Endothelial cell of umbilical vein (primary cell): Measurements from ENCODE around the gene ABTB2. TPM values are rescaled to one million over a fixed set of nuclear protein-coding genes. Genes with fewer than 3 reads are reported as not detected.

ENCODE experiments used
- BruUV-seq: library from RNA; stranded (reverse); fragments of 400-500 nt; replicated peaks from 2 replicates; lab custom pipeline; 2021; lab: Mats Ljungman, UMichigan
- CTCF ChIA-PET: fragments of 300-600, 350-600 bp; sonication (Branson Sonifier 250); formaldehyde crosslinking; loops from one replicate; lab custom pipeline; 2021; ENCODE audit warnings: antibody characterized with exemption, inconsistent platforms; lab: Charles Lee
- POLR2A ChIA-PET: fragments of 300-600, 350-600 bp; sonication (Branson Sonifier 250); formaldehyde crosslinking; loops from one replicate; lab custom pipeline; 2021; ENCODE audit warnings: antibody characterized with exemption, inconsistent platforms; lab: Charles Lee
- DNase-seq: peaks from one replicate; pipeline ENCODE4 v3.0.0-alpha.2; 2011; ENCODE audit warnings: low read depth, low spot score
- FAIRE-seq: peaks from 2 replicates; lab custom pipeline; 2011; peaks lifted over from hg19 to GRCh38; lab: Jason Lieb, UNC
- H2AFZ ChIP-seq: 2 replicates; pipeline ENCODE4 v1.6.0; 2012; ENCODE audit warnings: low read depth, low read length, control low read depth, inconsistent platforms
- H3K27ac ChIP-seq: 2 replicates; pipeline ENCODE4 v1.5.1; 2011; ENCODE audit warnings: low read depth, mild to moderate bottlenecking, control low read depth, low read length, moderate library complexity; ENCODE audit not compliant: insufficient read depth
- H3K27me3 ChIP-seq, 2 experiments: 2 replicates each; pipeline versions ENCODE4 v1.6.0 to v1.6.1; 2011; ENCODE audit warnings: low read length in 2 of 2, mixed read lengths in 1 of 2; ENCODE audit not compliant: control insufficient read depth in 2 of 2, insufficient read depth in 2 of 2
- H3K36me3 ChIP-seq, 2 experiments: 2 replicates in 1 of 2; 3 replicates in 1 of 2; pipeline ENCODE4 v1.5.1; 2011; ENCODE audit warnings: low read length in 2 of 2, mild to moderate bottlenecking in 1 of 2, moderate library complexity in 1 of 2; ENCODE audit not compliant: control insufficient read depth in 2 of 2, insufficient read depth in 2 of 2; ENCODE audit errors: extremely low read depth in 1 of 2
- H3K4me1 ChIP-seq: 3 replicates; pipeline ENCODE4 v1.5.1; 2011; ENCODE audit warnings: mild to moderate bottlenecking, low read length; ENCODE audit not compliant: control insufficient read depth, insufficient read depth; ENCODE audit errors: extremely low read depth
- H3K4me2 ChIP-seq: 2 replicates; pipeline ENCODE4 v1.6.1; 2011; ENCODE audit warnings: low read length, control low read depth, mixed read lengths; ENCODE audit not compliant: insufficient read depth
- H3K4me3 ChIP-seq, 3 experiments: fragments of 200-600 bp in 1 of 3; sonication (generic), shearing (Covaris generic) in 1 of 3; replicated peaks in 1 of 3; 2 replicates each; pipeline ENCODE4 v1.5.1; 2011 to 2016; ENCODE audit warnings: control low read depth in 3 of 3, low read length in 3 of 3, mild to moderate bottlenecking in 2 of 3, inconsistent platforms in 1 of 3, low read depth in 1 of 3, moderate library complexity in 1 of 3; ENCODE audit not compliant: insufficient read depth in 1 of 3
- H3K79me2 ChIP-seq: 2 replicates; pipeline ENCODE4 v1.6.0; 2012; ENCODE audit warnings: low read length, inconsistent platforms; ENCODE audit not compliant: control insufficient read depth, insufficient read depth
- H3K9ac ChIP-seq: replicated peaks from 2 replicates; pipeline ENCODE3; 2011; ENCODE audit warnings: low read length, control low read depth; ENCODE audit not compliant: insufficient read depth; ENCODE audit errors: extremely low read depth
- H3K9me1 ChIP-seq: replicated peaks from 3 replicates; pipeline ENCODE4 v1.6.0; 2011; ENCODE audit warnings: mild to moderate bottlenecking, low read length; ENCODE audit not compliant: control insufficient read depth, insufficient read depth; ENCODE audit errors: extremely low read depth
- H3K9me3 ChIP-seq: replicated peaks from 2 replicates; pipeline ENCODE4 v1.5.1; 2012; ENCODE audit warnings: low read length, inconsistent platforms; ENCODE audit not compliant: control insufficient read depth, insufficient read depth
- H4K20me1 ChIP-seq: replicated peaks from 2 replicates; pipeline ENCODE3; 2011; ENCODE audit warnings: mild to moderate bottlenecking, low read length; ENCODE audit not compliant: control insufficient read depth, insufficient read depth; ENCODE audit errors: extremely low read depth
- CTCF ChIP-seq, 2 donors: IDR thresholded peaks; 1 replicate in 1 of 2; 2 replicates in 1 of 2; pipeline ENCODE4 v1.5.1; 2011; ENCODE audit warnings: low read length in 2 of 2, mild to moderate bottlenecking in 2 of 2, moderate library complexity in 2 of 2, control low read depth in 1 of 2, inconsistent platforms in 1 of 2, low read depth in 1 of 2; ENCODE audit not compliant: insufficient read depth in 1 of 2; ENCODE audit errors: extremely low read depth in 1 of 2
- EZH2 ChIP-seq: IDR thresholded peaks from 2 replicates; pipeline ENCODE4 v1.6.1; 2012; ENCODE audit warnings: borderline replicate concordance, low read depth, mild to moderate bottlenecking, moderate library complexity, low read length, inconsistent platforms; ENCODE audit not compliant: severe bottlenecking
- FOS ChIP-seq: IDR thresholded peaks from 2 replicates; pipeline ENCODE4 v1.6.1; 2011; ENCODE audit warnings: mild to moderate bottlenecking, low read length, moderate library complexity, borderline replicate concordance; ENCODE audit not compliant: insufficient read depth
- GATA2 ChIP-seq: IDR thresholded peaks from 2 replicates; pipeline ENCODE4 v1.7.0; 2011; ENCODE audit warnings: low read depth, mild to moderate bottlenecking, moderate library complexity, mixed read lengths, low read length; ENCODE audit not compliant: insufficient read length, insufficient read depth
- JUN ChIP-seq: IDR thresholded peaks from 2 replicates; pipeline ENCODE4 v1.6.1; 2011; ENCODE audit warnings: borderline replicate concordance, low read depth; ENCODE audit not compliant: insufficient read length, insufficient read depth
- MYC ChIP-seq: IDR thresholded peaks from one replicate; pipeline ENCODE4 v1.6.1; 2011; ENCODE audit warnings: mild to moderate bottlenecking, low read depth, low read length
- POLR2A ChIP-seq: IDR thresholded peaks from 2 replicates; pipeline ENCODE4 v1.6.1; 2012; ENCODE audit warnings: low read depth, mild to moderate bottlenecking, control low read depth, low read length
- POLR2AphosphoS5 ChIP-seq: IDR thresholded peaks from 2 replicates; pipeline ENCODE4 v1.6.1; 2012; ENCODE audit warnings: low read depth, mild to moderate bottlenecking, control low read depth, low read length, moderate library complexity; ENCODE audit not compliant: insufficient read depth
- dilution Hi-C: fragments of 300-500 bp; cut with MboI; formaldehyde crosslinking; loops from one replicate; pipeline ENCODE4 v1.15.0; 2019; ENCODE audit warnings: low sequenced_read_pairs; ENCODE audit not compliant: extremely low pct_ligation_motif_present
- intact Hi-C: fragments of 100-400 bp; cut with micrococcal nuclease; formaldehyde crosslinking; loops from one replicate; pipeline ENCODE4 v1.10.0; 2022
- polyA plus RNA-seq, 4 experiments: library from polyadenylated mRNA; depleted of rRNA in 3 of 4; stranded (reverse) in 3 of 4; unstranded in 1 of 4; fragments of >200 nt; gene quantifications; 2 replicates each; pipeline versions ENCODE4 v1.2.1 to v1.2.3, GENCODE V29; 2011 to 2012; ENCODE audit warnings: missing spikeins in 1 of 4
- total RNA-seq: library from RNA; stranded (reverse); gene quantifications from 2 replicates; pipeline ENCODE4 v1.2.3, GENCODE V29; 2021
- TF ChIP-seq, protein P1 (sequence below): IDR thresholded peaks from 2 replicates; pipeline ENCODE4 v1.6.1; 2011; ENCODE audit not compliant: insufficient read depth, insufficient read length

The ABTB2 gene
- total and polyA plus RNA-seq, 2 donors (not counting 3 experiments of a cell fraction or from before 2014, with no cell fraction given): 0.11 to 0.14 TPM

DNA sequence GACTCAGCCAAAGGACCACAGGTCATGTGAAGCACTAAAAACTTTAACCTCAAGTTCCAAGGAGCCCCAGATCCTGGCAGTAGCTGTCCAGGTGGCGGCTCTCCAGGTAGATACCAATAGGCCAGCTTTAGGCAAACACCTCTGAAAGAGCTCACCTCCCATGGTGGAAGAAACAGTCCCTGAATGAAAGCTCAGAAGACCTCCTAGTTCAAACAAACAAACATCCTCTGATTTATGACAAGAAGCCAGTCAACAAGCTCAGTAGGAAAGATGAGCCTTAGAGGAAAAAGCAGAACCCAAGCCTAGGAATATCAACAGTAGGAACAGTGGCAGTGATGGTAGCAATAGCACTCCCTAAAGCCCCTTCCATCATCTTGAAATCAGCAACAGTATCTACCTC is 17.2 kb downstream of the ABTB2 start:
- Histone ChIP-seq H3K9me3 (no peaks in the 10 kb centered on the region), H3K9me1 (no peaks in the 10 kb centered on the region), H3K79me2 (no peaks in the 10 kb centered on the region), H3K4me3 (no peak overlapping the region), H3K27ac (no peak overlapping the region), H3K4me1 (no peaks in the 10 kb centered on the region), H3K4me2 (no peak overlapping the region), H3K9ac (no peak overlapping the region), H3K36me3 (no peaks in the 10 kb centered on the region), H3K27me3 (peaks cover 1 to 5% of the 10 kb centered on the region in 2 experiments), H4K20me1 (no peaks in the 10 kb centered on the region), H2AFZ (no peak overlapping the region)
- intact Hi-C loops (no loop called here), dilution Hi-C loops (no loop called here)
- TF ChIP-seq MYC: no peak
- no peak for TF ChIP-seq POLR2A
- TF ChIP-seq GATA2: no peak
- TF ChIP-seq, protein P1, sequence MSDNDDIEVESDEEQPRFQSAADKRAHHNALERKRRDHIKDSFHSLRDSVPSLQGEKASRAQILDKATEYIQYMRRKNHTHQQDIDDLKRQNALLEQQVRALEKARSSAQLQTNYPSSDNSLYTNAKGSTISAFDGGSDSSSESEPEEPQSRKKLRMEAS: no peak
- no peak for TF ChIP-seq JUN
- no peak for TF ChIP-seq POLR2AphosphoS5
- no peak for TF ChIP-seq CTCF (IDR thresholded peaks at IDR 0.05; ENCODE audit: extremely low read depth in 1 of 2, insufficient read depth in 1 of 2, low read depth in 1 of 2, low read length in 2 of 2)
- TF ChIP-seq FOS: no peak
- TF ChIP-seq EZH2: no peak
- ChIA-PET POLR2A (no interaction called here), CTCF (interaction anchor here (1.1 to 1.2 kb wide), 2 partner anchors 12 to 166 kb away, joined by 5 read pairs; no protein-coding TSS in a partner anchor)
- no TSS peak for BruUV-seq
- FAIRE-seq (no peak), DNase-seq (no peak)
